Body of pancreas (tissue), 4 donors: ENCODE results near the gene MOK. TPM values are rescaled to one million over a fixed set of nuclear protein-coding genes. Genes with fewer than 3 reads are reported as not detected.
A peak's percentile ranks its signal among the peaks of the same experiment; 100 is the strongest.

Experiments used
- ATAC-seq: fragments of 150-250 bp; one replicate; pipeline ENCODE4 v1.9.1; 2016
- DNase-seq, 4 donors: peaks; one replicate each; pipeline ENCODE4 v3.0.0-alpha.2; 2019
- H3K27ac ChIP-seq, 4 donors: fragments of 200-600 bp; sonication (generic); 1 replicate in 3 of 4; 2 replicates in 1 of 4; pipeline versions ENCODE4 v1.5.1 to v1.6.1; 2016 to 2019; ENCODE audit warnings: mild to moderate bottlenecking in 1 of 4, mixed read lengths in 1 of 4, moderate library complexity in 1 of 4
- H3K27me3 ChIP-seq, 2 donors: fragments of 200-600 bp; sonication (generic); one replicate each; pipeline ENCODE4 v1.6.0; 2016; ENCODE audit warnings: mild to moderate bottlenecking in 1 of 2
- H3K36me3 ChIP-seq, 2 donors: fragments of 200-600 bp; sonication (generic); replicated peaks in 1 of 2; 2 replicates each; pipeline ENCODE4 v1.5.1; 2016; ENCODE audit warnings: low read depth in 2 of 2; ENCODE audit not compliant: insufficient read depth in 1 of 2
- H3K4me1 ChIP-seq: fragments of 200-600 bp; sonication (generic); one replicate; pipeline ENCODE4 v1.6.0; 2016
- H3K4me3 ChIP-seq, 2 donors: fragments of 200-600 bp; sonication (generic); 1 replicate in 1 of 2; 2 replicates in 1 of 2; pipeline ENCODE4 v1.5.1; 2016 to 2019
- H3K9me3 ChIP-seq, 3 donors: fragments of 200-600 bp; sonication (generic); 1 replicate in 2 of 3; 2 replicates in 1 of 3; pipeline ENCODE4 v1.5.1; 2016
- CTCF ChIP-seq, 7 experiments: fragments of 450-650 bp in 4 of 7; fragments of 200-600 bp in 3 of 7; sonication (generic) in 3 of 7; IDR thresholded peaks; one replicate each; pipeline ENCODE4 v1.5.1; 2016 to 2019; ENCODE audit warnings: antibody characterized with exemption in 7 of 7
- POLR2A ChIP-seq, 3 donors: fragments of 450-650 bp; IDR thresholded peaks; one replicate each; pipeline ENCODE4 v1.6.1; 2016; ENCODE audit warnings: antibody characterized with exemption in 3 of 3, mild to moderate bottlenecking in 2 of 3
- WGBS, 2 donors: methylation state at CpG; one replicate each; pipeline ENCODE4 v1.1.5; 2017; 5-methylcytosine and 5-hydroxymethylcytosine counted together
- intact Hi-C: fragments of 100-400 bp; cut with DNase I; formaldehyde crosslinking; loops from one replicate; pipeline ENCODE4 v1.15.1; 2023
- total RNA-seq, 2 donors: library from RNA; depleted of rRNA; stranded (reverse); fragments of >200 nt; gene quantifications; one replicate each; pipeline ENCODE4 v1.1.0, GENCODE V29; 2016

MOK gene
- total RNA-seq, 2 donors from 2014 or later, result 14.3 to 18.5 TPM

- H3K4me3 ChIP-seq, result no peak overlapping the region
- intact Hi-C loops, result no loop called here
- 84 to 86% methylated on average over 1 of the region's 1 CpG for WGBS, 2 donors
- H3K9me3 ChIP-seq, result no peaks in the 10 kb centered on the region
- H3K36me3 ChIP-seq, result no peaks in the 10 kb centered on the region
- no peaks in the 10 kb centered on the region for H3K27me3 ChIP-seq
- TF ChIP-seq CTCF (IDR thresholded peaks at IDR 0.05) (no peak), POLR2A (IDR thresholded peaks at IDR 0.05) (no peak)
- no peak for DNase-seq
- peaks cover 56% of the 10 kb centered on the region for H3K4me1 ChIP-seq
- peak overlapping the region in 2 of 4 donors; percentile 40 to 67 for H3K27ac ChIP-seq
- ATAC-seq, result no peak
Measured at GRCh38 chr14:102188187-102188586, 116.8 kb downstream of the MOK start.

- 52% methylated on average over 4 of the region's 4 CpGs for WGBS, 2 donors
- Histone ChIP-seq H3K27ac (peak overlapping the region in 3 of 4 donors; percentile 40 to 67 (median 61)), H3K36me3 (no peaks in the 10 kb centered on the region), H3K9me3 (no peaks in the 10 kb centered on the region), H3K27me3 (no peaks in the 10 kb centered on the region), H3K4me3 (no peak overlapping the region), H3K4me1 (peaks cover 62% of the 10 kb centered on the region)
- ATAC-seq (peak; percentile 28), DNase-seq (peak in 2 of 4 donors; percentile 12 to 23)
- intact Hi-C loops, result no loop called here
- TF ChIP-seq POLR2A (IDR thresholded peaks at IDR 0.05) (no peak), CTCF (IDR thresholded peaks at IDR 0.05) (no peak)
Measured at GRCh38 chr14:102187568-102188001, 117.4 kb downstream of the MOK start.

GRCh38 chr14:102187044-102187443, 117.9 kb downstream of the MOK start:
- intact Hi-C loops, result no loop called here
- TF ChIP-seq CTCF (IDR thresholded peaks at IDR 0.05) (no peak), POLR2A (IDR thresholded peaks at IDR 0.05) (no peak)
- ATAC-seq, result peak; percentile 54
- peak in 1 of 4 donors; percentile 25 for DNase-seq
- H3K9me3 ChIP-seq, result no peaks in the 10 kb centered on the region
- no peaks in the 10 kb centered on the region for H3K36me3 ChIP-seq
- no peak overlapping the region for H3K4me3 ChIP-seq
- no peaks in the 10 kb centered on the region for H3K27me3 ChIP-seq
- WGBS, 2 donors, result 27 to 40% methylated on average over 3 of the region's 3 CpGs
- peaks cover 62% of the 10 kb centered on the region for H3K4me1 ChIP-seq
- H3K27ac ChIP-seq, result peak overlapping the region in 3 of 4 donors; percentile 40 to 67 (median 61)

- Histone ChIP-seq H3K27ac (no peak overlapping the region), H3K4me3 (no peak overlapping the region), H3K27me3 (no peaks in the 10 kb centered on the region), H3K9me3 (no peaks in the 10 kb centered on the region), H3K4me1 (peaks cover 51% of the 10 kb centered on the region), H3K36me3 (no peaks in the 10 kb centered on the region)
- no peak for DNase-seq
- ATAC-seq, result no peak
- no peak for TF ChIP-seq CTCF (IDR thresholded peaks at IDR 0.05)
- TF ChIP-seq POLR2A (IDR thresholded peaks at IDR 0.05), result no peak
- WGBS, 2 donors, result 89 to 90% methylated on average over 8 of the region's 8 CpGs
- intact Hi-C loops, result no loop called here
Measured at GRCh38 chr14:102185360-102185759, 119.6 kb downstream of the MOK start.

- intact Hi-C loops, result no loop called here
- Histone ChIP-seq H3K4me1 (peaks cover 45% of the 10 kb centered on the region), H3K4me3 (no peak overlapping the region), H3K9me3 (no peaks in the 10 kb centered on the region), H3K27ac (no peak overlapping the region), H3K36me3 (no peaks in the 10 kb centered on the region), H3K27me3 (no peaks in the 10 kb centered on the region)
- TF ChIP-seq CTCF (IDR thresholded peaks at IDR 0.05), result no peak
- no peak for TF ChIP-seq POLR2A (IDR thresholded peaks at IDR 0.05)
- ATAC-seq (no peak), DNase-seq (no peak)
- WGBS, 2 donors, result 85 to 87% methylated on average over 14 of the region's 14 CpGs
Measured at GRCh38 chr14:102184316-102185035, 120.5 kb downstream of the MOK start.
